DOHH2 (cell line): ENCODE results near the gene COL4A2.

Experiments
- H3F3A ChIP-seq: fragments of 200-600 bp; sonication (generic), shearing (Covaris generic); 2 replicates; pipeline ENCODE4 v1.6.0; 2016; ENCODE audit warnings: antibody characterized with exemption, mild to moderate bottlenecking; ENCODE audit not compliant: control insufficient read depth, insufficient read depth
- H3K27ac ChIP-seq: fragments of 200-600 bp; sonication (generic); 2 replicates; pipeline ENCODE4 v1.5.1; 2014; ENCODE audit warnings: low read depth, mild to moderate bottlenecking, low read length, moderate library complexity
- H3K27me3 ChIP-seq: fragments of 200-600 bp; sonication (generic); 2 replicates; pipeline ENCODE4 v1.6.1; 2014; ENCODE audit warnings: mild to moderate bottlenecking, low read length, mixed read lengths; ENCODE audit not compliant: control insufficient read depth
- H3K36me3 ChIP-seq: fragments of 200-600 bp; sonication (generic); 2 replicates; pipeline ENCODE4 v1.6.1; 2014; ENCODE audit warnings: mild to moderate bottlenecking, low read length, moderate library complexity, mixed read lengths; ENCODE audit not compliant: control insufficient read depth
- H3K4me1 ChIP-seq: fragments of 200-600 bp; sonication (generic); 2 replicates; pipeline ENCODE4 v1.6.1; 2014; ENCODE audit warnings: mild to moderate bottlenecking, low read length, mixed read lengths; ENCODE audit not compliant: control insufficient read depth
- H3K4me2 ChIP-seq: fragments of 200-600 bp; sonication (generic); 2 replicates; pipeline ENCODE4 v1.6.0; 2014; ENCODE audit warnings: mild to moderate bottlenecking, low read length, moderate library complexity
- H3K4me3 ChIP-seq: fragments of 200-600 bp; sonication (generic); 2 replicates; pipeline ENCODE4 v1.5.1; 2014; ENCODE audit warnings: mild to moderate bottlenecking, low read length, mixed read lengths
- H3K79me2 ChIP-seq: fragments of 200-600 bp; sonication (generic); 2 replicates; pipeline ENCODE4 v1.6.1; 2014; ENCODE audit warnings: mild to moderate bottlenecking, low read length, mixed read lengths; ENCODE audit not compliant: control insufficient read depth
- H3K9me2 ChIP-seq: fragments of 200-600 bp; sonication (generic); replicated peaks from 2 replicates; pipeline ENCODE4 v1.6.1; 2014; ENCODE audit warnings: mild to moderate bottlenecking, low read length, mixed read lengths; ENCODE audit not compliant: control insufficient read depth
- H3K9me3 ChIP-seq: fragments of 200-600 bp; sonication (generic); 2 replicates; pipeline ENCODE4 v1.6.1; 2014; ENCODE audit warnings: antibody characterized with exemption, low read length, mixed read lengths; ENCODE audit not compliant: control insufficient read depth, insufficient read depth
- H4K20me1 ChIP-seq: fragments of 200-600 bp; sonication (generic); 2 replicates; pipeline ENCODE4 v1.6.0; 2014; ENCODE audit warnings: low read depth, mild to moderate bottlenecking, antibody characterized with exemption, low read length, moderate library complexity; ENCODE audit not compliant: control insufficient read depth, insufficient read depth
- EZH2phosphoT487 ChIP-seq: fragments of 200-600 bp; sonication (generic); IDR thresholded peaks from 2 replicates; pipeline ENCODE4 v1.6.1; 2017; ENCODE audit warnings: borderline replicate concordance, mild to moderate bottlenecking, antibody characterized with exemption, low read length, moderate library complexity, mixed read lengths
- TF ChIP-seq, protein P1 (sequence below): fragments of 200-600 bp; sonication (generic); IDR thresholded peaks from one replicate; pipeline ENCODE4 v1.5.1; 2014; ENCODE audit warnings: antibody characterized with exemption, mild to moderate bottlenecking, low read depth, low read length; ENCODE audit not compliant: poor library complexity, severe bottlenecking

The COL4A2 gene

DNA sequence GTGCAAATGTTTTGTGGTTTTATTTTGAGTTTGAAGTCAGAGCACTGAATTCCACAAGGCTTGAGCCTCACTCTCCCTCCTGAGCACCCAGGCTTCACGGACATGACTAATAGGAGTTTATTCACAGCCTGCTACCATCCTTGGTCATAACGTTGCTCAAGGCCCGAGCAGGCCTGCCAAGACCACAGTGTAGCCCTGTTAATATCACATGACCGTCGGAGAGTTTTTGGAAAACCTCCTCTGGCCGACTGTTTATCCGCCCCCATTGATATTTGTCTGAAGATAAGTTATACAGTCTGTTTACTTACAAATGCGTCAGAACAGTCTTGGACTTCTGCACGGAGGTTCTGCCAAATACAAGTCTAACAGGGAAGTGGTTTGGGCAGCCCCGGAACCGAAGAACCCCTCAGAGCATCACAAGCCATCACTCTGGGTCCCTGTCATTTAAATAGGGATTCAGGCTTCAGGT, 89.9 kb downstream of the COL4A2 start:
- Histone ChIP-seq H3K4me3 (no peak overlapping the region), H4K20me1 (no peaks in the 10 kb centered on the region), H3K9me2 (no peaks in the 10 kb centered on the region), H3K79me2 (no peaks in the 10 kb centered on the region), H3K4me1 (no peaks in the 10 kb centered on the region), H3K36me3 (no peaks in the 10 kb centered on the region), H3F3A (no peaks in the 10 kb centered on the region), H3K27me3 (peaks cover 8% of the 10 kb centered on the region; the same call in 1 of the 2 replicates), H3K27ac (no peak overlapping the region), H3K9me3 (no peaks in the 10 kb centered on the region), H3K4me2 (no peak overlapping the region)
- TF ChIP-seq, protein P1, sequence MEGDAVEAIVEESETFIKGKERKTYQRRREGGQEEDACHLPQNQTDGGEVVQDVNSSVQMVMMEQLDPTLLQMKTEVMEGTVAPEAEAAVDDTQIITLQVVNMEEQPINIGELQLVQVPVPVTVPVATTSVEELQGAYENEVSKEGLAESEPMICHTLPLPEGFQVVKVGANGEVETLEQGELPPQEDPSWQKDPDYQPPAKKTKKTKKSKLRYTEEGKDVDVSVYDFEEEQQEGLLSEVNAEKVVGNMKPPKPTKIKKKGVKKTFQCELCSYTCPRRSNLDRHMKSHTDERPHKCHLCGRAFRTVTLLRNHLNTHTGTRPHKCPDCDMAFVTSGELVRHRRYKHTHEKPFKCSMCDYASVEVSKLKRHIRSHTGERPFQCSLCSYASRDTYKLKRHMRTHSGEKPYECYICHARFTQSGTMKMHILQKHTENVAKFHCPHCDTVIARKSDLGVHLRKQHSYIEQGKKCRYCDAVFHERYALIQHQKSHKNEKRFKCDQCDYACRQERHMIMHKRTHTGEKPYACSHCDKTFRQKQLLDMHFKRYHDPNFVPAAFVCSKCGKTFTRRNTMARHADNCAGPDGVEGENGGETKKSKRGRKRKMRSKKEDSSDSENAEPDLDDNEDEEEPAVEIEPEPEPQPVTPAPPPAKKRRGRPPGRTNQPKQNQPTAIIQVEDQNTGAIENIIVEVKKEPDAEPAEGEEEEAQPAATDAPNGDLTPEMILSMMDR, result no peak
- TF ChIP-seq EZH2phosphoT487, result no peak

DNA sequence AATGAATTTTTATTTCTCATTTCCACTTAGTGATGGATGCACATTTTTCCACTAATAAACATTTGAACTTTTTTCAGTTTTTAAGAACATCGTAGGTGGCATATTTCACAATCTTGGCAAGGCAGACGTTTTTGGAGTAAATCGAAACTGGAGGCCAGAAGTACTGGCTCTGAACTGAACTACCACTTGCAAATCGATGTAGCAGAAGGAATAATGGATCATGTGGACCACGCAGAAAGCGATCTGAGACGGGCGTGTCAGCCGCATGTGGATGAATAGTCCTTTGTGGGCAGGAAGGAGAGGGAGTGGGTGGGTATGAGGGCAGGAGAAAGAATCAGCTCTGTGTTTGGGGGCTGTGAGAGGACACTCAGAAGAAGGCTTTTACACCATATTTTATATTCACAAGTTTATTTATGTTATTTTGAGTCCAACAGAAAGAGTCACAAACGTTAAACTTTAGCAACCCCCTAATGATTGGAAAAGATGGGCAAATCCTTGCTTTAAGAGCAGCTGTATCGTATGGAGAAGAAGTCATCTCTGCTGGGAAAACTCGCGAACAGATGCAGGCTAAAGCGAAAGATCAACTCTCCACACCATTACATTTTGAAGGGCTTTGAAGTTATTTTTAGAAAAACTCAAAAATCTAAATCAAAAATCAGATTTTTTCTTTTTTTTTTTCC, 90.5 kb downstream of the COL4A2 start:
- Histone ChIP-seq H3F3A (no peaks in the 10 kb centered on the region), H3K9me2 (no peaks in the 10 kb centered on the region), H3K36me3 (no peaks in the 10 kb centered on the region), H3K27me3 (peaks cover 8% of the 10 kb centered on the region; the same call in 1 of the 2 replicates), H3K4me1 (no peaks in the 10 kb centered on the region), H3K9me3 (no peaks in the 10 kb centered on the region), H4K20me1 (no peaks in the 10 kb centered on the region), H3K4me3 (no peak overlapping the region), H3K4me2 (no peak overlapping the region), H3K27ac (no peak overlapping the region), H3K79me2 (no peaks in the 10 kb centered on the region)
- TF ChIP-seq, protein P1, result no peak
- no peak for TF ChIP-seq EZH2phosphoT487

DNA sequence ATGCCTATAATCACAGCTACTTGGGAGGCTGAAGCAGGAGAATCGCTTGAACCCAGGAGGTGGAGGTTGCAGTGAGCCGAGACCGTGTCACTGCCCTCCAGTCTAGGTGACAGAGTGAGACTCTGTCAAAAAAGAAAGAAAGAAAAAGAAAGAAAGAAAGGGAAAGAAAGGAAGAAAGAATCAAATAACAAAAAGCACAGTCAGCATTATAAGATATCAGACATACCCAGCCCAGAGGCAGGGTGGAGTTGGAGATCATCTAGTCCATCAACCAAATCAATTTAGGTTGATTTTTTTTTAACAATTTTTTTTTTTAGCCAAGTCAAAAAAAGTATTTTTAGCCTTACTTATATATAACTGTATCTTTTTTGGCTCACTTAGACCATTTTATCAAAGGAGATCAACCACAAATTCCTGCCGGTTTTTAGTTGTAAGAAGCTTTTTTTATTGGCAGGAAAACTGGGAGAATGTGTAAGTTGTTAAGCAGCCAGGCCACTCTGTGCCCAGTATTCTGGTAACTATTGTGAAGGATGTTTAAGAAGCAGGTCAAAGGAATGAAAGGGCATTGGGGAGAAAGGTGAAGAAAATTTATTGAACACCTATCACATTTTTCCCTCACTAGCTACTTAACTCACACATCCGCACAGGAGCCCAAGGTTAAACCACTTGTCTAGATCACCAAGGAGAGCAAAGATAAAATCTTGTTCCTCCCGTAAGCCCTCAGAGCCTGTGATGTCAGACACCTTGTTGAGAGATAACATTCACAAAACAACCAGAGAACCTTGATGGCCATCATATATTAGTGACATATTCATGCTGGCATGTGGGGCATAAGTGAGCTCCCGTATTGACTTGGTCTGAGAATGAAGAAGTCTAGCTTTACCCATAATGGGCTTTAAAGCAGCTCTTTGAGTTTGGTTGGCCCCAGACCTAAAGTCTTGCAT, 91.8 kb downstream of the COL4A2 start:
- Histone ChIP-seq H3K27me3 (peaks cover 8% of the 10 kb centered on the region; the same call in 1 of the 2 replicates), H3K9me3 (no peaks in the 10 kb centered on the region), H3K4me1 (no peaks in the 10 kb centered on the region), H3F3A (no peaks in the 10 kb centered on the region), H3K4me3 (no peak overlapping the region), H3K4me2 (no peak overlapping the region), H4K20me1 (no peaks in the 10 kb centered on the region), H3K36me3 (no peaks in the 10 kb centered on the region), H3K79me2 (no peaks in the 10 kb centered on the region), H3K27ac (no peak overlapping the region), H3K9me2 (no peaks in the 10 kb centered on the region)
- TF ChIP-seq, protein P1, result no peak
- no peak for TF ChIP-seq EZH2phosphoT487
